ENCODE results near the gene NAV2. TPM values are rescaled to one million over a fixed set of nuclear protein-coding genes. Genes with fewer than 3 reads are reported as not detected.
A peak's percentile ranks its signal among the peaks of the same experiment; 100 is the strongest.

The NAV2 gene
- total RNA-seq, 1 donor from 2014 or later = 44.8 TPM

DNA sequence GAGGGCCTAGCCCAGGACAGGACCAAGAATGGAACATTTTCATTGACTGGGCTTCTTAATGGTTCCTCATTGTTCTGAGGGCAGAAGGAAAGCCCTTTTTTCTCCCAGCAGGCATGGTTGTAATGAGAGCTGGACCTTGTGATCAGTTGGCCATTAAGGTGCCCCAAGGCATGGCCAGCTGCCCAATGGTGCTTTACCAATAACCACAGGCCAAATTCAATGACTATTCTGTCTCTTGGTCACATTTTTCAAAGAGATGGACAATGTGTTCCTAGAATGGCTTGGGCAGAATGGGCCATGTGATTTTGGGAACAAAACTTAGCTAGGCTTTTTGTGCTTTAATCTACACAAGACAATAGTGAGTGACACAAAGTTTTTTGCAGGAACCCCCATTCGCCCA is 7.3 kb downstream of the NAV2 start:
- peaks cover 6% of the 10 kb centered on the region for H3K27me3 ChIP-seq
- ATAC-seq (no peak), DNase-seq (no peak)
- no peaks in the 10 kb centered on the region for H3K36me3 ChIP-seq
- no peaks in the 10 kb centered on the region for H3K9me3 ChIP-seq
- no peak overlapping the region for H3K27ac ChIP-seq
- intact Hi-C loops (cut with DNase I) = no loop called here
- H3K4me1 ChIP-seq = peaks cover 13% of the 10 kb centered on the region
- TF ChIP-seq, protein P1, sequence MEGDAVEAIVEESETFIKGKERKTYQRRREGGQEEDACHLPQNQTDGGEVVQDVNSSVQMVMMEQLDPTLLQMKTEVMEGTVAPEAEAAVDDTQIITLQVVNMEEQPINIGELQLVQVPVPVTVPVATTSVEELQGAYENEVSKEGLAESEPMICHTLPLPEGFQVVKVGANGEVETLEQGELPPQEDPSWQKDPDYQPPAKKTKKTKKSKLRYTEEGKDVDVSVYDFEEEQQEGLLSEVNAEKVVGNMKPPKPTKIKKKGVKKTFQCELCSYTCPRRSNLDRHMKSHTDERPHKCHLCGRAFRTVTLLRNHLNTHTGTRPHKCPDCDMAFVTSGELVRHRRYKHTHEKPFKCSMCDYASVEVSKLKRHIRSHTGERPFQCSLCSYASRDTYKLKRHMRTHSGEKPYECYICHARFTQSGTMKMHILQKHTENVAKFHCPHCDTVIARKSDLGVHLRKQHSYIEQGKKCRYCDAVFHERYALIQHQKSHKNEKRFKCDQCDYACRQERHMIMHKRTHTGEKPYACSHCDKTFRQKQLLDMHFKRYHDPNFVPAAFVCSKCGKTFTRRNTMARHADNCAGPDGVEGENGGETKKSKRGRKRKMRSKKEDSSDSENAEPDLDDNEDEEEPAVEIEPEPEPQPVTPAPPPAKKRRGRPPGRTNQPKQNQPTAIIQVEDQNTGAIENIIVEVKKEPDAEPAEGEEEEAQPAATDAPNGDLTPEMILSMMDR (IDR thresholded peaks at IDR 0.05) = no peak
- H3K4me3 ChIP-seq = no peak overlapping the region

DNA sequence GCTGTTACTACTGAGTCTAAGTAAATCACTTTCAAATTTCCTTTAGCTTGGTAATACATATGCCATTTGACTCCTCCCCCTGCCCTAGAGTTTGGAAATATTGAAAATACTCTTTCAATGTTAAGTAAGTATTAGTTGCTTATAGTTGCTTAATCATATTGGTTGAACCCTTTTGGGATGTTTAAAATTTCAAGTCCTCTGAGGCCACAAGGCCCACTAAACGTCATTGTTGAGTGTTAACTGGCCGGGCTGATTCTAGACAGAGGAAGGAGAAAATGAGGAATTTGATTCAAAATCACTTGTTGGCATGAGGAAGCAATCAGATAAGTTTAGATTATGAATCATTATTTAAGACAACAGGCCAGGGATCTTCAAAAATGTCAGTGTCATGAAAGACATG is 8.5 kb downstream of the NAV2 start:
- ATAC-seq (no peak), DNase-seq (no peak)
- no peak overlapping the region for H3K4me3 ChIP-seq
- peaks cover 16% of the 10 kb centered on the region for H3K4me1 ChIP-seq
- no peak overlapping the region for H3K27ac ChIP-seq
- TF ChIP-seq, protein P1 (IDR thresholded peaks at IDR 0.05) = no peak
- H3K36me3 ChIP-seq = no peaks in the 10 kb centered on the region
- H3K27me3 ChIP-seq = no peaks in the 10 kb centered on the region
- no peaks in the 10 kb centered on the region for H3K9me3 ChIP-seq
- intact Hi-C loops (cut with DNase I) = no loop called here

- Histone ChIP-seq H3K27me3 (no peaks in the 10 kb centered on the region), H3K36me3 (no peaks in the 10 kb centered on the region), H3K4me3 (no peak overlapping the region), H3K4me1 (peaks cover 24% of the 10 kb centered on the region), H3K27ac (no peak overlapping the region), H3K9me3 (no peaks in the 10 kb centered on the region)
- no peak for ATAC-seq
- intact Hi-C loops (cut with DNase I) = no loop called here
- no peak for DNase-seq
- TF ChIP-seq, protein P1 (IDR thresholded peaks at IDR 0.05) = no peak
These were observed 10.1 kb downstream of the NAV2 start for GRCh38 chr11:19722702-19723101.

DNA sequence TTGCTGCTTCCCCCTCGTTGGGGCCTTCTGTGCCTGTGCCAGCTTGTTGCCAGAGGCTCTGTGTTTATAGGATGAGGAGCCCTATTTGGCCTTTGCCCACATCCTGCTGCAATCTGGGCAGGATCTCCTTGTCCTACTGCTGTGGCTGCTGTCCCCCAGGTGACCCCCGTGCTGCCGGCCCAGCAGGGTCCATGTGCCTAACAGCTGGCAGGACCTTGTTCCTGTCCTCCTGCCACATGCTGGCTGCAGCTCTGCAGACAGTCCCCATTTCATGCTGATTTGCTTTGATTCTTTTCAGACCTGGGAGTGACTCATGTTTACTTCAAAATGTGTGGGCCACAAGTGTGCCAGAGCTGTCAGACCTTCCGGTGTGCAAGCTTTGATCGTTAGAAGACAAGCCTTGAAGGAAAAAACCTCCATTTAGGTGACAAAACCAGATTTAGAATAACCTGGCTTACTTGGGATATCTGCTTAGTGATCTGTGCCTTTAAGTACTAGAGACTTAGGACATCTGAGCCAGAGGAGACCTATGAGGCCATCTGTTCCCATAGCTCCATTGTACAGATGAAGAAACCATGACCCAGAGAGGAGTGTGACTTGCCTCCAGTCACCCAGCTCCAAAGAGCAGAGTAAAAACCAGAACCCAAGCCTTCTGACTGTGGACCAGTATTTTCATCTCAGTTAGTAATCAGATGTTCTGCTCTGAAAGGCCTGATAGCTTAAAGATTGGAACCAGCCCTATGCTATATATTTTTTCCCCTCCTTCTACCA is 11.1 kb downstream of the NAV2 start:
- Histone ChIP-seq H3K9me3 (no peaks in the 10 kb centered on the region), H3K36me3 (no peaks in the 10 kb centered on the region), H3K4me1 (peaks cover 27% of the 10 kb centered on the region), H3K4me3 (no peak overlapping the region), H3K27ac (no peak overlapping the region), H3K27me3 (no peaks in the 10 kb centered on the region)
- DNase-seq (peak; percentile 70), ATAC-seq (no peak)
- TF ChIP-seq, protein P1 (IDR thresholded peaks at IDR 0.05) = no peak
- intact Hi-C loops (cut with DNase I) = no loop called here

- Histone ChIP-seq H3K27me3 (no peaks in the 10 kb centered on the region), H3K4me1 (peaks cover 27% of the 10 kb centered on the region), H3K9me3 (no peaks in the 10 kb centered on the region), H3K27ac (peak overlapping the region; percentile 77), H3K36me3 (no peaks in the 10 kb centered on the region), H3K4me3 (no peak overlapping the region)
- ATAC-seq (no peak), DNase-seq (no peak)
- TF ChIP-seq, protein P1 (IDR thresholded peaks at IDR 0.05) = no peak
- intact Hi-C loops (cut with DNase I) = no loop called here
These were observed 12.1 kb downstream of the NAV2 start for GRCh38 chr11:19724765-19725164.

Data from upper lobe of right lung (tissue), 1 donor.